K562 (cell line): Measurements from ENCODE around the gene RAPGEF5. TPM values are rescaled to one million over a fixed set of nuclear protein-coding genes. Genes with fewer than 3 reads are reported as not detected.

Experiments used
- ATAC-seq: fragments of 200-7000 bp; cut with Tn5 transposase; 3 replicates; pipeline ENCODE4 v1.9.1; 2020; ENCODE audit warnings: moderate library complexity
- BruUV-seq: library from RNA; stranded (reverse); fragments of 400-500 nt; replicated peaks from 2 replicates; lab custom pipeline; 2021; lab: Mats Ljungman, UMichigan
- CTCF ChIA-PET: fragments of 300-600 bp; formaldehyde crosslinking; extraction: SDS; loops from one replicate; lab custom pipeline; 2021; ENCODE audit warnings: low intra/inter-chr PET ratio; lab: Yijun Ruan, JAX
- POLR2A ChIA-PET: fragments of 300-600, 350-650 bp; sonication (Branson Sonifier 250); formaldehyde crosslinking; extraction: SDS; loops from one replicate; lab custom pipeline; 2021; ENCODE audit warnings: antibody characterized with exemption, inconsistent platforms; lab: Yijun Ruan, JAX
- DNase-seq, 4 experiments: peaks; one replicate each; pipeline versions ENCODE4 v3.0.0 to v3.0.0-alpha.2; 2011 to 2018; ENCODE audit warnings: low spot score in 3 of 4, mixed read lengths in 3 of 4; ENCODE audit errors: extremely low read depth in 1 of 4
- FAIRE-seq: peaks from 2 replicates; lab custom pipeline; 2011; peaks lifted over from hg19 to GRCh38; lab: Jason Lieb, UNC
- H2AFZ ChIP-seq: 2 replicates; pipeline ENCODE4 v1.6.0; 2011; ENCODE audit warnings: low read depth, low read length, control low read depth, inconsistent platforms
- H3K27ac ChIP-seq: fragments of 200-600 bp; 3 replicates; pipeline ENCODE4 v1.8.0; 2011; ENCODE audit warnings: low read depth, mild to moderate bottlenecking, control low read depth, inconsistent platforms, low read length, moderate library complexity, mixed read lengths; ENCODE audit errors: extremely low read depth
- H3K27me3 ChIP-seq, 2 experiments: fragments of 300-600 bp in 1 of 2; 2 replicates in 1 of 2; 3 replicates in 1 of 2; pipeline versions ENCODE4 v1.6.0 to v1.8.0; 2011; ENCODE audit warnings: inconsistent platforms in 2 of 2, low read length in 2 of 2, mild to moderate bottlenecking in 1 of 2, mixed read lengths in 1 of 2, moderate library complexity in 1 of 2; ENCODE audit not compliant: control insufficient read depth in 2 of 2, insufficient read depth in 2 of 2
- H3K36me3 ChIP-seq: fragments of 300-600 bp; 3 replicates; pipeline ENCODE4 v1.8.0; 2011; ENCODE audit warnings: mild to moderate bottlenecking, low read length, inconsistent platforms; ENCODE audit not compliant: control insufficient read depth, insufficient read depth
- H3K4me1 ChIP-seq, 2 experiments: fragments of 200-600 bp in 1 of 2; replicated peaks in 1 of 2; 2 replicates in 1 of 2; 3 replicates in 1 of 2; pipeline versions ENCODE4 v1.5.1 to v1.8.0; 2011; ENCODE audit warnings: inconsistent platforms in 2 of 2, low read length in 2 of 2, mild to moderate bottlenecking in 1 of 2, mixed read lengths in 1 of 2, moderate library complexity in 1 of 2; ENCODE audit not compliant: control insufficient read depth in 2 of 2, insufficient read depth in 2 of 2
- H3K4me2 ChIP-seq: 2 replicates; pipeline ENCODE4 v1.6.1; 2011; ENCODE audit warnings: low read length, control low read depth, inconsistent platforms, mixed read lengths; ENCODE audit not compliant: insufficient read depth
- H3K4me3 ChIP-seq: fragments of 200-600 bp; sonication (generic), shearing (Covaris generic); 2 replicates; pipeline ENCODE4 v1.5.1; 2016; ENCODE audit warnings: control low read depth, inconsistent platforms
- H3K79me2 ChIP-seq: fragments of 200-600 bp; 3 replicates; pipeline ENCODE4 v1.8.0; 2011; ENCODE audit warnings: low read length, inconsistent platforms; ENCODE audit not compliant: control insufficient read depth, insufficient read depth
- H3K9ac ChIP-seq, 2 experiments: 2 replicates each; pipeline versions ENCODE4 v1.6.0 to v1.6.1; 2011; ENCODE audit warnings: low read depth in 2 of 2, low read length in 2 of 2, control low read depth in 1 of 2, inconsistent platforms in 1 of 2, mild to moderate bottlenecking in 1 of 2, mixed read lengths in 1 of 2; ENCODE audit not compliant: insufficient read depth in 1 of 2
- H3K9me1 ChIP-seq: one replicate; pipeline ENCODE4 v1.6.0; 2011; ENCODE audit warnings: inconsistent platforms, mild to moderate bottlenecking, low read length, moderate library complexity; ENCODE audit not compliant: control insufficient read depth, insufficient read depth
- H3K9me3 ChIP-seq: replicated peaks from 2 replicates; pipeline ENCODE4 v1.5.1; 2011; ENCODE audit warnings: low read depth, low read length, inconsistent platforms; ENCODE audit not compliant: control insufficient read depth, insufficient read depth
- H4K20me1 ChIP-seq: replicated peaks from 2 replicates; pipeline ENCODE4 v1.6.1; 2011; ENCODE audit warnings: low read length, inconsistent platforms, mixed read lengths; ENCODE audit not compliant: control insufficient read depth, insufficient read depth
- CREB3 ChIP-seq: fragments of 450-650 bp; conservative IDR thresholded peaks from 2 replicates; pipeline ENCODE4 v1.6.1; 2016; ENCODE audit warnings: missing genetic modification characterization, low read depth, mild to moderate bottlenecking, missing compliant biosample characterization, moderate library complexity
- LCOR ChIP-seq: sonication (generic); formaldehyde crosslinking; IDR thresholded peaks from 2 replicates; pipeline ENCODE4 v1.8.0; 2022; ENCODE audit warnings: mild to moderate bottlenecking, missing genetic modification reagents
- MAFF ChIP-seq: IDR thresholded peaks from 2 replicates; pipeline ENCODE4 v1.6.1; 2012; ENCODE audit warnings: low read length, improper control_type of control experiment
- NFIC ChIP-seq: fragments of 450-650 bp; IDR thresholded peaks from 2 replicates; pipeline ENCODE4 v1.6.1; 2017; ENCODE audit warnings: mild to moderate bottlenecking, inconsistent platforms
- SETDB1 ChIP-seq: IDR thresholded peaks from one replicate; pipeline ENCODE4 v1.6.1; 2012; ENCODE audit warnings: low read length, control low read depth, inconsistent platforms
- TAL1 ChIP-seq: fragments of 450-650 bp; IDR thresholded peaks from 2 replicates; pipeline ENCODE4 v1.6.1; 2016; ENCODE audit warnings: mild to moderate bottlenecking
- ZBTB12 ChIP-seq: fragments of 250-450 bp; sonication (Bioruptor Pico); IDR thresholded peaks from 2 replicates; pipeline ENCODE4 v1.4.0; 2020
- ZC3H8 ChIP-seq: fragments of 450-650 bp; IDR thresholded peaks from 2 replicates; pipeline ENCODE4 v1.6.1; 2017
- ZNF347 ChIP-seq: fragments of 450-650 bp; formaldehyde crosslinking; IDR thresholded peaks from 2 replicates; pipeline ENCODE4 v1.4.0; 2020; ENCODE audit warnings: low read depth, mild to moderate bottlenecking, moderate library complexity
- WGBS: fragments of 100-300 bp; shearing (Covaris generic); methylation state at CpG from one replicate; pipeline ENCODE4 v1.1.6; 2016; ENCODE audit warnings: low coverage, mixed read lengths; ENCODE audit not compliant: insufficient coverage; ENCODE audit errors: missing lambda C conversion rate; 5-methylcytosine and 5-hydroxymethylcytosine counted together
- in situ Hi-C: fragments of 300-500 bp; cut with MboI; formaldehyde crosslinking; loops from 4 replicates; pipeline ENCODE4 v1.15.0; 2018; ENCODE audit warnings: inconsistent platforms, mixed read lengths
- intact Hi-C: fragments of 100-400 bp; cut with micrococcal nuclease; formaldehyde crosslinking; loops from 2 replicates; pipeline ENCODE4 v1.14.2; 2022
- polyA plus RNA-seq, 8 experiments: library from polyadenylated mRNA; depleted of rRNA in 4 of 8; stranded (reverse) in 5 of 8; unstranded in 3 of 8; fragments of >200 nt; fragmentation: Nextera tagmentation in 2 of 8; fragmentation: Illumina TruSeq in 1 of 8; extraction: Ambion mirVana in 2 of 8; extraction: Trizol in 1 of 8; gene quantifications; 2 replicates each; pipeline versions ENCODE4 v1.2.1 to v1.2.3, GENCODE V29; 2011 to 2014; ENCODE audit warnings: inconsistent platforms in 1 of 8, missing spikeins in 1 of 8
- total RNA-seq, 7 experiments: library from RNA; depleted of rRNA in 6 of 7; stranded (reverse); fragments of >200 nt in 6 of 7; fragmentation: Illumina TruSeq in 2 of 7; extraction: Trizol in 2 of 7; gene quantifications; 2 replicates each; pipeline versions ENCODE4 v1.2.1 to v1.2.3, GENCODE V29; 2011 to 2021; ENCODE audit warnings: low replicate concordance in 1 of 7
- TF ChIP-seq, protein P1 (sequence below): fragments of 250-450 bp; sonication (Bioruptor Pico); IDR thresholded peaks from 2 replicates; pipeline ENCODE4 v1.5.0; 2021; ENCODE audit warnings: mild to moderate bottlenecking, borderline replicate concordance

The RAPGEF5 gene
- total and polyA plus RNA-seq, 9 of the 15 experiments (the other 6 are each of a cell fraction or from before 2014, with no cell fraction given) = 0.39 to 2.0 (median 1.1) TPM

GRCh38 chr7:22252016-22252415 lies 104.9 kb downstream of the RAPGEF5 start (continued):
- no peak for TF ChIP-seq CREB3 (tag)
- no peak for TF ChIP-seq ZBTB12 (CRISPR knock-in tag)
- TF ChIP-seq ZNF347 (CRISPR knock-in tag) = no peak
- TF ChIP-seq LCOR (CRISPR knock-in tag) = no peak
- TF ChIP-seq TAL1 = no peak
- TF ChIP-seq NFIC = no peak
- TF ChIP-seq MAFF = no peak

GRCh38 chr7:22251281-22251680 lies 105.7 kb downstream of the RAPGEF5 start:
- POLR2A ChIA-PET = interaction anchor here (0.5 to 0.7 kb wide), 2 partner anchors 141 to 266 kb away, joined by 3 read pairs; no protein-coding TSS in a partner anchor
- no peaks in the 10 kb centered on the region for H3K36me3 ChIP-seq
- TF ChIP-seq ZC3H8 = no peak
- no peak for TF ChIP-seq SETDB1
- TF ChIP-seq, protein P1, sequence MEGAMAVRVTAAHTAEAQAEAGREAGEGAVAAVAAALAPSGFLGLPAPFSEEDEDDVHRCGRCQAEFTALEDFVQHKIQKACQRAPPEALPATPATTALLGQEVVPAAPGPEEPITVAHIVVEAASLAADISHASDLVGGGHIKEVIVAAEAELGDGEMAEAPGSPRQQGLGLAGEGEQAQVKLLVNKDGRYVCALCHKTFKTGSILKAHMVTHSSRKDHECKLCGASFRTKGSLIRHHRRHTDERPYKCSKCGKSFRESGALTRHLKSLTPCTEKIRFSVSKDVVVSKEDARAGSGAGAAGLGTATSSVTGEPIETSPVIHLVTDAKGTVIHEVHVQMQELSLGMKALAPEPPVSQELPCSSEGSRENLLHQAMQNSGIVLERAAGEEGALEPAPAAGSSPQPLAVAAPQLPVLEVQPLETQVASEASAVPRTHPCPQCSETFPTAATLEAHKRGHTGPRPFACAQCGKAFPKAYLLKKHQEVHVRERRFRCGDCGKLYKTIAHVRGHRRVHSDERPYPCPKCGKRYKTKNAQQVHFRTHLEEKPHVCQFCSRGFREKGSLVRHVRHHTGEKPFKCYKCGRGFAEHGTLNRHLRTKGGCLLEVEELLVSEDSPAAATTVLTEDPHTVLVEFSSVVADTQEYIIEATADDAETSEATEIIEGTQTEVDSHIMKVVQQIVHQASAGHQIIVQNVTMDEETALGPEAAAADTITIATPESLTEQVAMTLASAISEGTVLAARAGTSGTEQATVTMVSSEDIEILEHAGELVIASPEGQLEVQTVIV = no peak

More at GRCh38 chr7:22251281-22251680, 105.7 kb downstream of the RAPGEF5 start:
- H3K27me3 ChIP-seq = no peaks in the 10 kb centered on the region
- no TSS peak for BruUV-seq
- no peak for ATAC-seq
- H3K9me3 ChIP-seq = no peaks in the 10 kb centered on the region
- FAIRE-seq = no peak
- intact Hi-C loops = no loop called here
- H3K4me3 ChIP-seq = no peak overlapping the region
- no peak overlapping the region for H3K4me2 ChIP-seq
- H3K27ac ChIP-seq = no peak overlapping the region
- CTCF ChIA-PET = interaction anchor here (0.7 kb wide), 1 partner anchor 132 kb away, joined by 3 read pairs; no protein-coding TSS in a partner anchor
- no peaks in the 10 kb centered on the region for H3K9me1 ChIP-seq
- no peaks in the 10 kb centered on the region for H4K20me1 ChIP-seq
- in situ Hi-C loops = no loop called here
- H3K79me2 ChIP-seq = no peaks in the 10 kb centered on the region
- 19% methylated on average over 2 of the region's 2 CpGs for WGBS
- no peak overlapping the region for H2AFZ ChIP-seq
- no peak overlapping the region for H3K9ac ChIP-seq
- no peaks in the 10 kb centered on the region for H3K4me1 ChIP-seq
- no peak for DNase-seq
